T-cell (primary cell): ENCODE measurements around the gene DLG4. TPM values are rescaled to one million over a fixed set of nuclear protein-coding genes. Genes with fewer than 3 reads are reported as not detected.
"Not testable (repeated sequence)": the region's sequence is repeated elsewhere in the genome, so short reads cannot be mapped to it uniquely, and the experiment has no call there.

Experiments used
- ATAC-seq, 4 experiments: fragments of 200-7000 bp in 3 of 4; fragments of 150-1000 bp in 1 of 4; cut with Tn5 transposase; replicated peaks in 1 of 4; 1 replicate in 3 of 4; 2 replicates in 1 of 4; pipeline ENCODE4 v1.10.0; 2021; ENCODE audit warnings: moderate library complexity in 3 of 4, mild to moderate bottlenecking in 2 of 4, moderate number of reproducible peaks in 1 of 4
- CTCF ChIA-PET, 2 donors: fragments of 300-600 bp; sonication (Branson Sonifier 250); formaldehyde crosslinking; loops; one replicate each; lab custom pipeline; 2022; ENCODE audit warnings: antibody characterized with exemption in 2 of 2; lab: Charles Lee
- POLR2A ChIA-PET, 2 donors: fragments of 300-600 bp; sonication (Branson Sonifier 250); formaldehyde crosslinking; loops; one replicate each; lab custom pipeline; 2022; ENCODE audit warnings: antibody characterized with exemption in 2 of 2; lab: Charles Lee
- DNase-seq, 35 experiments: peaks; one replicate each; pipeline versions ENCODE4 v3.0.0 to v3.0.0-alpha.2; 2013 to 2023
- H3K27ac ChIP-seq: one replicate; pipeline ENCODE4 v1.5.1; 2013; ENCODE audit warnings: low read length
- H3K27me3 ChIP-seq, 2 experiments: replicated peaks in 1 of 2; 1 replicate in 1 of 2; 2 replicates in 1 of 2; pipeline versions ENCODE4 v1.6.1 to v1.7.0; 2013; ENCODE audit warnings: low read length in 1 of 2, mixed read lengths in 1 of 2; ENCODE audit not compliant: control insufficient read depth in 2 of 2, insufficient read depth in 2 of 2; ENCODE audit errors: extremely low read depth in 1 of 2
- H3K36me3 ChIP-seq, 2 donors: 1 replicate in 1 of 2; 2 replicates in 1 of 2; pipeline versions ENCODE4 v1.6.1 to v1.7.0; 2013; ENCODE audit warnings: low read length in 1 of 2; ENCODE audit not compliant: control insufficient read depth in 2 of 2, insufficient read depth in 1 of 2; ENCODE audit errors: extremely low read depth in 1 of 2
- H3K4me1 ChIP-seq, 2 experiments: 1 replicate in 1 of 2; 2 replicates in 1 of 2; pipeline versions ENCODE4 v1.6.1 to v1.7.0; 2013; ENCODE audit warnings: low read length in 2 of 2, mixed read lengths in 1 of 2; ENCODE audit not compliant: insufficient read depth in 2 of 2, control insufficient read depth in 1 of 2; ENCODE audit errors: extremely low read depth in 1 of 2
- H3K4me3 ChIP-seq, 2 donors: 1 replicate in 1 of 2; 2 replicates in 1 of 2; pipeline versions ENCODE4 v1.5.1 to v1.7.0; 2013; ENCODE audit warnings: mild to moderate bottlenecking in 2 of 2, low read length in 1 of 2, moderate library complexity in 1 of 2; ENCODE audit not compliant: control insufficient read depth in 1 of 2; ENCODE audit errors: extremely low read depth in 1 of 2
- H3K9me3 ChIP-seq: 2 replicates; pipeline ENCODE4 v1.7.0; 2013
- H3K27ac Mint-ChIP-seq, 2 donors: one replicate each; pipeline ENCODE4 v1.8.0; 2020 to 2021; ENCODE audit warnings: mild to moderate bottlenecking in 2 of 2, mixed read lengths in 2 of 2
- H3K27me3 Mint-ChIP-seq, 2 donors: one replicate each; pipeline ENCODE4 v1.8.0; 2021 to 2022; ENCODE audit warnings: mixed read lengths in 2 of 2
- H3K36me3 Mint-ChIP-seq: one replicate; pipeline ENCODE4 v1.8.0; 2021; ENCODE audit warnings: mixed read lengths
- H3K4me1 Mint-ChIP-seq, 3 donors: one replicate each; pipeline ENCODE4 v1.8.0; 2020 to 2022; ENCODE audit warnings: mixed read lengths in 3 of 3, mild to moderate bottlenecking in 1 of 3
- H3K4me3 Mint-ChIP-seq, 3 donors: one replicate each; pipeline ENCODE4 v1.8.0; 2020 to 2022; ENCODE audit warnings: mild to moderate bottlenecking in 3 of 3, mixed read lengths in 3 of 3, moderate library complexity in 3 of 3
- H3K9me3 Mint-ChIP-seq, 3 donors: one replicate each; pipeline ENCODE4 v1.8.0; 2020 to 2022; ENCODE audit warnings: mixed read lengths in 3 of 3
- WGBS: methylation state at CpG from one replicate; pipeline ENCODE4 v1.1.5; 2013; ENCODE audit warnings: missing lambda C conversion rate; ENCODE audit not compliant: insufficient coverage; 5-methylcytosine and 5-hydroxymethylcytosine counted together
- total RNA-seq, 35 experiments: library from RNA in 6 of 35; stranded (reverse) in 6 of 35; fragments of 120-200 nt in 1 of 35; gene quantifications; one replicate each; pipeline versions ENCODE4 v1.2.1 to v1.2.4 and lab custom pipeline; 2013 to 2026

Gene DLG4
- total RNA-seq, 5 donors from 2014 or later (not counting 1 experiment from before 2014, with no cell fraction given) = 8.1 to 13.6 (median 9.3) TPM

GRCh38 chr17:7190276-7190917 is 29.2 kb downstream of the DLG4 start:
- no peak overlapping the region for H3K4me3 ChIP-seq
- POLR2A ChIA-PET = no interaction called here
- H3K9me3 ChIP-seq = no peaks in the 10 kb centered on the region
- H3K27me3 Mint-ChIP-seq = no peaks in the 10 kb centered on the region
- no peak overlapping the region for H3K27ac ChIP-seq
- CTCF ChIA-PET = no interaction called here
- no peak for DNase-seq
- no peak overlapping the region for H3K27ac Mint-ChIP-seq
- H3K27me3 ChIP-seq = no peaks in the 10 kb centered on the region
- 94% methylated on average over 6 of the region's 14 CpGs for WGBS
- peaks cover 4 to 8% (median 5%) of the 10 kb centered on the region in 3 donors for H3K4me1 Mint-ChIP-seq
- no peaks in the 10 kb centered on the region for H3K4me1 ChIP-seq
- H3K4me3 Mint-ChIP-seq = no peak overlapping the region
- peaks cover 0 to 7% of the 10 kb centered on the region in 2 donors for H3K36me3 ChIP-seq
- H3K9me3 Mint-ChIP-seq = no peaks in the 10 kb centered on the region
- peaks cover 7% of the 10 kb centered on the region for H3K36me3 Mint-ChIP-seq
- ATAC-seq = no peak

DNA sequence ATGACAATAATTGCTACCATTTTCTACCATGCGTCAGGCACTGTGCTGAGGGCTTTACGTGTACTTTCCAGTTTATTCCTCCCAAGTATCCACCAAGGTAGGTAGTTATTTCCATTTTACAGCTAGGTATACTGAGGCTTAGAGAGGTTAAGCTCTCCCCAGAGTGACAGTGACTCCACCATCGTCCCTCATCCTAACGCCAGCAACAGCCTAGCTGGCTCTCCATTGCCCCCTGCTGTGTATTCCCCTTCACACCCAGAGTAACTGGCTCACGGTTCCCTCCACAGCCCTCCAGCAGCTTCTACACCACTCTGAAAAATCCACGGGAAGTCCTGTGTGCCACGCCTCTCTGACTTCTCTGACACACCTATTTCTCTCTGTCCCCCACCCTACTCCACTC is 33.4 kb downstream of the DLG4 start:
- no peak for ATAC-seq
- no peak overlapping the region for H3K4me3 Mint-ChIP-seq
- Histone ChIP-seq H3K36me3 (no peaks in the 10 kb centered on the region), H3K9me3 (no peaks in the 10 kb centered on the region), H3K4me1 (no peaks in the 10 kb centered on the region), H3K4me3 (no peak overlapping the region), H3K27me3 (no peaks in the 10 kb centered on the region), H3K27ac (no peak overlapping the region)
- no peak overlapping the region for H3K27ac Mint-ChIP-seq
- H3K36me3 Mint-ChIP-seq = no peaks in the 10 kb centered on the region
- H3K27me3 Mint-ChIP-seq = no peaks in the 10 kb centered on the region
- CTCF ChIA-PET = no interaction called here
- WGBS = 32% methylated on average over 5 of the region's 7 CpGs
- H3K4me1 Mint-ChIP-seq = peaks cover 4 to 8% (median 5%) of the 10 kb centered on the region in 3 donors
- H3K9me3 Mint-ChIP-seq = no peaks in the 10 kb centered on the region
- POLR2A ChIA-PET = no interaction called here
- no peak for DNase-seq

DNA sequence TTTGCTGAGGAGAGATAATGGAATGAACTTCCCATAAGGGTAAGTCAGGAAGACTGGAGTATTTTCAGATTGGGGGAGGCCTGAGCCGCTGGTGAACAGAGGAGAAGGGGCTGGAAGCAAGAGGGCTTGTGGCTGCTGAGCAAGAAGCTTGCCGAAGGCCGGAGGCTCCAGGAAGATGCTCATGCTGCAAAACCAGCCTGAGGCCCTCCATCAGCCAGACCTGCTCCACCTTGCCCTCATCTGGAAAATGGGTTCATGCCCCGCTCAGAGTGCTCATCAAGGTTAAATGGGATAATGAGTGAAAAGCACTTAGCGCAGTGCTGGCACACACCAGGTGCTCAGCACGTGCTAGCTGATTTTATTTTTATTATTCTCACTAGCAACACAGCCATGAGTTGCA is 35.0 kb downstream of the DLG4 start:
- no peaks in the 10 kb centered on the region for H3K36me3 Mint-ChIP-seq
- no peaks in the 10 kb centered on the region for H3K4me1 ChIP-seq
- no peak overlapping the region for H3K4me3 Mint-ChIP-seq
- WGBS = 80% methylated on average over 1 of the region's 6 CpGs
- ChIA-PET POLR2A (no interaction called here), CTCF (interaction anchor here in 1 of 2 donors (0.6 kb wide), 1 partner anchor 150 kb away, joined by 3 read pairs; no protein-coding TSS in a partner anchor)
- H3K9me3 Mint-ChIP-seq = no peaks in the 10 kb centered on the region
- ATAC-seq (no peak), DNase-seq (no peak)
- H3K27me3 ChIP-seq = peaks cover 0 to 4% of the 10 kb centered on the region in 2 experiments
- no peak overlapping the region for H3K27ac ChIP-seq
- peaks cover 4 to 8% (median 5%) of the 10 kb centered on the region in 3 donors for H3K4me1 Mint-ChIP-seq
- H3K4me3 ChIP-seq = no peak overlapping the region
- no peak overlapping the region for H3K27ac Mint-ChIP-seq
- no peaks in the 10 kb centered on the region for H3K36me3 ChIP-seq
- H3K27me3 Mint-ChIP-seq = no peaks in the 10 kb centered on the region
- no peaks in the 10 kb centered on the region for H3K9me3 ChIP-seq

DNA sequence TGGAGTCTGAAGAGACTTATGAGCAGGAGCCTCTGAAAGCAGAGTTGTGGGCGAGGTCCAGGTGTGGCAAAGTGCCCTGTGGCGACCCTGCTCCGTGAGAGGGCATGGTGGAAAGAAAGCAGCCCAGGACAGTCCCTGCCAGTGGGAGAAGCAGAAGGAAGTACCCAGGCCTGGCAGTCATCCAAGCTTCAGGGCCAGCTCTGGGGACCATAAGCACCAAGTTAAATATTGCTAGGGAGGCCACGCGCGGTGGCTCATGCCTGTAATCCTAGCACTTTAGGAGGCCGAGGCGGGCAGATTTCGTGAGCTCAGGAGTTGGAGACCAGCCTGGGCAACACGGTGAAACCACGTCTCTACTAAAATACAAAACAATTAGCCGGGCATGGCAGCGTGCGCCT is 35.5 kb downstream of the DLG4 start:
- Mint-ChIP-seq H3K27me3 (peaks cover 0 to 1% of the 10 kb centered on the region in 2 donors), H3K9me3 (no peaks in the 10 kb centered on the region), H3K4me3 (no peak overlapping the region), H3K4me1 (peaks cover 4 to 8% (median 5%) of the 10 kb centered on the region in 3 donors), H3K36me3 (no peaks in the 10 kb centered on the region), H3K27ac (no peak overlapping the region)
- CTCF ChIA-PET = interaction anchor here in 1 of 2 donors (0.6 kb wide), 1 partner anchor 23 kb away, joined by 3 read pairs; no protein-coding TSS in a partner anchor
- no peaks in the 10 kb centered on the region for H3K36me3 ChIP-seq
- H3K9me3 ChIP-seq = no peaks in the 10 kb centered on the region
- no peak overlapping the region for H3K4me3 ChIP-seq
- no peaks in the 10 kb centered on the region for H3K4me1 ChIP-seq
- DNase-seq (no peak), ATAC-seq (no peak)
- no peak overlapping the region for H3K27ac ChIP-seq
- 62% methylated on average over 6 of the region's 14 CpGs for WGBS
- POLR2A ChIA-PET = interaction anchor here in 1 of 2 donors (0.6 kb wide), 1 partner anchor 26 kb away, joined by 3 read pairs; no protein-coding TSS in a partner anchor
- peaks cover 0 to 9% of the 10 kb centered on the region in 2 experiments for H3K27me3 ChIP-seq

DNA sequence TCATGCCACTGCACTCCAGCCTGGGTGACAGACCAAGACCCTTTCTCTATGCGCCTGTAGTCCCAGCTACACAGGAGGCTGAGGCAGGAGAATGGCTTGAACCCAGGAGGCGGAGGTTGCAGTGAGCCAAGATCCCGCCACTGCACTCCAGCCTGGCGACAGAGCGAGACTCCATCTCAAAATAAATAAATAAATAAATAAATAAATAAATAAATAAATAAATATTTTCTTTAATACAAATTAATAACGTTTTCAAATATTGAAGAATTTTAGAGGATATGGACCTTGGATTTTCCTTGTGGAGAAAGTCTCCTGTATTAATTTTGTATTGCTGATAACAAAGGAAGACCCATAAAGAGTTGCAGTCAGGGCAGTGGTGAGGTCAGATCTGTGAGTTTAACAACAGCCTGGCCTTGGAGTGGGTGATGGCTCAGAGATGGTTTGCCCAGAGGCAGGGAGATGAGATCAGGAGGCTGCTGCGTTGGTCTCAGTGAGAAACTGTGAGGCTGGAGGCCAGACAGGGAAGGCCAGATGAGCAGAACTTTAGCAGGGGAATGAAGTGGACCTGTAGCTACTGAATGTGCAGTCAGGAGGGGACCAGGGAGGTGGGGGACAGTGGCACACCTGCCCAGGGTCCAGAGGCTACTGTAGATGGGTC is 36.1 kb downstream of the DLG4 start:
- Histone ChIP-seq H3K27me3 (peaks cover 0 to 13% of the 10 kb centered on the region in 2 experiments), H3K36me3 (no peaks in the 10 kb centered on the region), H3K9me3 (no peaks in the 10 kb centered on the region), H3K4me3 (no peak overlapping the region), H3K27ac (no peak overlapping the region), H3K4me1 (no peaks in the 10 kb centered on the region)
- peaks cover 0 to 2% of the 10 kb centered on the region in 2 donors for H3K27me3 Mint-ChIP-seq
- no peak overlapping the region for H3K4me3 Mint-ChIP-seq
- ChIA-PET POLR2A (interaction anchor here in 1 of 2 donors (0.6 kb wide), 1 partner anchor 25 kb away, joined by 3 read pairs; no protein-coding TSS in a partner anchor), CTCF (interaction anchor here in 1 of 2 donors (0.6 to 0.7 kb wide), 2 partner anchors 23 to 309 kb away, joined by 3 to 4 read pairs; no protein-coding TSS in a partner anchor)
- DNase-seq = no peak
- no peaks in the 10 kb centered on the region for H3K36me3 Mint-ChIP-seq
- no peak overlapping the region for H3K27ac Mint-ChIP-seq
- no peak for ATAC-seq
- H3K4me1 Mint-ChIP-seq = peaks cover 4 to 8% (median 5%) of the 10 kb centered on the region in 3 donors
- no peaks in the 10 kb centered on the region for H3K9me3 Mint-ChIP-seq
- WGBS = 84% methylated on average over 2 of the region's 7 CpGs

GRCh38 chr17:7182101-7182500 is 37.5 kb downstream of the DLG4 start:
- H3K36me3 ChIP-seq, H3K9me3 ChIP-seq, H3K9me3 Mint-ChIP-seq, H3K4me3 Mint-ChIP-seq, H3K27ac Mint-ChIP-seq, H3K4me3 ChIP-seq, ATAC-seq, DNase-seq, H3K27ac ChIP-seq, H3K36me3 Mint-ChIP-seq, POLR2A ChIA-PET: not testable (repeated sequence)
- peaks cover 5 to 13% of the 10 kb centered on the region in 2 experiments for H3K4me1 ChIP-seq
- H3K4me1 Mint-ChIP-seq = peaks cover 15 to 17% (median 15%) of the 10 kb centered on the region in 3 donors
- peaks cover 6 to 14% of the 10 kb centered on the region in 2 donors for H3K27me3 Mint-ChIP-seq
- CTCF ChIA-PET = interaction anchor here (0.6 kb wide), 2 partner anchors 17 to 27 kb away, joined by 3 to 8 read pairs; no protein-coding TSS in a partner anchor
- 100% methylated on average over 1 of the region's 2 CpGs for WGBS
- peaks cover 0 to 28% of the 10 kb centered on the region in 2 experiments for H3K27me3 ChIP-seq
